Astrocyte of the cerebellum (primary cell): Measurements from ENCODE around the gene LCNL1.

Experiments used
- DNase-seq: peaks from one replicate; pipeline ENCODE4 v3.0.0-alpha.2; 2011; ENCODE audit warnings: low read depth
- H3K4me3 ChIP-seq: 2 replicates; pipeline ENCODE4 v1.5.1; 2011; ENCODE audit warnings: mild to moderate bottlenecking, low read depth, low read length, moderate library complexity
- CTCF ChIP-seq: IDR thresholded peaks from 2 replicates; pipeline ENCODE4 v1.5.1; 2012; ENCODE audit warnings: low read length, low read depth, moderate library complexity, mild to moderate bottlenecking; ENCODE audit errors: missing control alignments
- in situ Hi-C: cut with HindIII; loops from 2 replicates; pipeline ENCODE4 v1.10.0; 2017; ENCODE audit warnings: low sequenced_read_pairs

The LCNL1 gene

GRCh38 chr9:136958898-136959850 lies 23.6 kb upstream of the LCNL1 start:
- in situ Hi-C loops: no loop called here
- no peak for TF ChIP-seq CTCF
- no peak overlapping the region for H3K4me3 ChIP-seq
- no peak for DNase-seq

DNA sequence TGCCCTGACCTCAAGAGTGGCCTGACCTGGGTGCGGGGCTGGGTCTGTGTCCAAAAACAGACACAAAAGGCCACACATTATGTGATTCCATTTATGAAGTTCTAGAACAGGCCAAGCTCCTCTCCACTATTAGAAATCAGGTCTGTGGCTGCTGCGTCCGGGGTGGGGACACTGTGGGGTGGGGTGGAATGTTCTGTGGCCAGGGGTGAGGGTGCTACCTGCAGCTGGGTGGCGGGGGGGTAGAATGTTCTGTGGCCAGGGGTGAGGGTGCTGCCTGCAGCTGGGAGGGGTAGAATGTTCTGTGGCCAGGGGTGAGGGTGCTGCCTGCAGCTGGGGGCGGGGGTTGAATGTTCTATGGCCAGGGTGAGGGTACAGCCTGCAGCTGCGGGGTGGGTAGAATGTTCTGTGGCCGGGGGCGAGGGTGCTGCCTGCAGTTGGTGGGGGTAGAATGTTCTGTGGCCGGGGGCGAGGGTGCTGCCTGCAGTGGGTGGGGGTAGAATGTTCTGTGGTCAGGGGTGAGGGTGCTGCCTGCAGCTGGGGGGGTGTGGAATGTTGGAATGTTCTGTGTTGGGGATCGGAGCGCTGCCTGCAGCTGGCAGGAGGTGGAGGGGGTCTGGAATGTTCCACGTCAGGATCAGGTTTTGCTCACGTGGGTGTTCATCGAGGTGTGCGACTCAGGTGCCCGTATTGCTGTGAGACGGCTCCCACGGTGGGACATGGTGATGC lies 22.4 kb upstream of the LCNL1 start:
- TF ChIP-seq CTCF: no peak
- in situ Hi-C loops: no loop called here
- H3K4me3 ChIP-seq: no peak overlapping the region
- no peak for DNase-seq

- DNase-seq: no peak
- in situ Hi-C loops: no loop called here
- no peak for TF ChIP-seq CTCF
- no peak overlapping the region for H3K4me3 ChIP-seq
Observed at GRCh38 chr9:136960938-136961275, 21.9 kb upstream of the LCNL1 start.

GRCh38 chr9:136961279-136962065 lies 21.3 kb upstream of the LCNL1 start:
- no peak for TF ChIP-seq CTCF
- in situ Hi-C loops: no loop called here
- no peak overlapping the region for H3K4me3 ChIP-seq

GRCh38 chr9:136962163-136962562 lies 20.6 kb upstream of the LCNL1 start:
- TF ChIP-seq CTCF: no peak
- no peak overlapping the region for H3K4me3 ChIP-seq
- no peak for DNase-seq
- in situ Hi-C loops: no loop called here

More at GRCh38 chr9:136961279-136962065, 21.3 kb upstream of the LCNL1 start:
- DNase-seq: no peak

- in situ Hi-C loops: no loop called here
- no peak for TF ChIP-seq CTCF
- DNase-seq: no peak
- no peak overlapping the region for H3K4me3 ChIP-seq
Observed at GRCh38 chr9:136962701-136963248, 20.0 kb upstream of the LCNL1 start.
